B cell (primary cell): ENCODE measurements around the gene ZNF181. TPM values are rescaled to one million over a fixed set of nuclear protein-coding genes. Genes with fewer than 3 reads are reported as not detected.

ENCODE experiments used
- ATAC-seq: fragments of 200-7000 bp; cut with Tn5 transposase; one replicate; pipeline ENCODE4 v1.10.0; 2021; ENCODE audit warnings: low read depth, mild to moderate bottlenecking, moderate number of reproducible peaks, moderate library complexity
- CTCF ChIA-PET: fragments of 350-600 bp; sonication (Branson Sonifier 250); formaldehyde crosslinking; loops from one replicate; lab custom pipeline; 2021; ENCODE audit warnings: antibody characterized with exemption, inconsistent platforms; lab: Charles Lee
- POLR2A ChIA-PET: fragments of 350-600 bp; sonication (Branson Sonifier 250); formaldehyde crosslinking; loops from one replicate; lab custom pipeline; 2021; ENCODE audit warnings: antibody characterized with exemption; lab: Charles Lee
- DNase-seq: peaks from one replicate; pipeline ENCODE4 v3.0.0; 2013
- H2AFZ ChIP-seq: 2 replicates; pipeline ENCODE4 v1.6.1; 2012; ENCODE audit warnings: mild to moderate bottlenecking, low read depth, low read length; ENCODE audit not compliant: insufficient read depth, poor library complexity, severe bottlenecking
- H3K27ac ChIP-seq, 2 donors: 1 replicate in 1 of 2; 2 replicates in 1 of 2; pipeline ENCODE4 v1.5.1; 2012 to 2013; ENCODE audit warnings: low read length in 2 of 2, mild to moderate bottlenecking in 2 of 2, moderate library complexity in 1 of 2
- H3K27me3 ChIP-seq, 4 experiments: fragments of 200-600 bp in 1 of 4; sonication (generic) in 1 of 4; replicated peaks in 1 of 4; 1 replicate in 2 of 4; 2 replicates in 2 of 4; pipeline versions ENCODE4 v1.6.1 to v1.7.0; 2013 to 2016; ENCODE audit warnings: low read length in 3 of 4, mild to moderate bottlenecking in 2 of 4, mixed read lengths in 1 of 4, moderate library complexity in 1 of 4; ENCODE audit not compliant: insufficient read depth in 4 of 4, control insufficient read depth in 3 of 4; ENCODE audit errors: control extremely low read depth in 1 of 4
- H3K36me3 ChIP-seq, 2 experiments: replicated peaks in 1 of 2; 1 replicate in 1 of 2; 2 replicates in 1 of 2; pipeline versions ENCODE4 v1.6.1 to v1.7.1; 2013; ENCODE audit warnings: low read length in 1 of 2; ENCODE audit not compliant: insufficient read depth in 2 of 2, control insufficient read depth in 1 of 2; ENCODE audit errors: control extremely low read depth in 1 of 2, extremely low read depth in 1 of 2
- H3K4me1 ChIP-seq, 2 donors: fragments of 200-600 bp in 1 of 2; sonication (generic) in 1 of 2; 1 replicate in 1 of 2; 2 replicates in 1 of 2; pipeline versions ENCODE4 v1.5.1 to v1.6.1; 2013 to 2017; ENCODE audit warnings: low read length in 2 of 2; ENCODE audit not compliant: control insufficient read depth in 2 of 2, insufficient read depth in 2 of 2
- H3K4me2 ChIP-seq: replicated peaks from 2 replicates; pipeline ENCODE3; 2012; ENCODE audit warnings: mild to moderate bottlenecking, low read depth, low read length; ENCODE audit not compliant: poor library complexity, severe bottlenecking
- H3K4me3 ChIP-seq, 5 experiments: fragments of 200-600 bp in 1 of 5; sonication (generic) in 1 of 5; 1 replicate in 3 of 5; 2 replicates in 2 of 5; pipeline versions ENCODE4 v1.5.1 to v1.7.0; 2011 to 2016; ENCODE audit warnings: low read length in 4 of 5, mild to moderate bottlenecking in 4 of 5, low read depth in 2 of 5, control low read depth in 1 of 5, moderate library complexity in 1 of 5; ENCODE audit not compliant: insufficient read depth in 1 of 5; ENCODE audit errors: control extremely low read depth in 1 of 5, extremely low read depth in 1 of 5
- H3K79me2 ChIP-seq: fragments of 200-600 bp; sonication (generic); one replicate; pipeline ENCODE4 v1.6.0; 2016; ENCODE audit warnings: low read length; ENCODE audit not compliant: control insufficient read depth, insufficient read depth
- H3K9ac ChIP-seq: fragments of 200-600 bp; sonication (generic); 2 replicates; pipeline ENCODE4 v1.6.1; 2017; ENCODE audit warnings: mild to moderate bottlenecking, low read length, moderate library complexity
- H3K9me3 ChIP-seq, 3 donors: one replicate each; pipeline versions ENCODE4 v1.6.1 to v1.7.1; 2013; ENCODE audit warnings: low read length in 2 of 3; ENCODE audit not compliant: control insufficient read depth in 2 of 3, insufficient read depth in 1 of 3; ENCODE audit errors: control extremely low read depth in 1 of 3
- H4K20me1 ChIP-seq: 2 replicates; pipeline ENCODE4 v1.6.0; 2012; ENCODE audit warnings: mild to moderate bottlenecking, low read length; ENCODE audit not compliant: insufficient read depth, control insufficient read depth, poor library complexity, severe bottlenecking
- H3K27ac Mint-ChIP-seq: one replicate; pipeline ENCODE4 v1.8.0; 2021; ENCODE audit warnings: mixed read lengths
- H3K27me3 Mint-ChIP-seq: one replicate; pipeline ENCODE4 v1.8.0; 2021; ENCODE audit warnings: mixed read lengths
- H3K4me1 Mint-ChIP-seq: one replicate; pipeline ENCODE4 v1.8.0; 2021; ENCODE audit warnings: mixed read lengths
- H3K4me3 Mint-ChIP-seq: one replicate; pipeline ENCODE4 v1.8.0; 2021; ENCODE audit warnings: mixed read lengths
- H3K9me3 Mint-ChIP-seq: one replicate; pipeline ENCODE4 v1.8.0; 2022; ENCODE audit warnings: mixed read lengths; ENCODE audit not compliant: insufficient read depth
- EZH2 ChIP-seq: IDR thresholded peaks from 2 replicates; pipeline ENCODE4 v1.6.1; 2012; ENCODE audit warnings: borderline replicate concordance, low read depth, mild to moderate bottlenecking, moderate library complexity, low read length; ENCODE audit not compliant: insufficient read depth, poor library complexity, severe bottlenecking
- WGBS: methylation state at CpG from one replicate; pipeline ENCODE4 v1.1.5; 2013; ENCODE audit warnings: missing lambda C conversion rate; ENCODE audit not compliant: insufficient coverage; 5-methylcytosine and 5-hydroxymethylcytosine counted together
- intact Hi-C: fragments of 100-400 bp; cut with micrococcal nuclease; formaldehyde crosslinking; loops from one replicate; pipeline ENCODE4 v1.10.0; 2022
- polyA plus RNA-seq: library from polyadenylated mRNA; depleted of rRNA; stranded (reverse); fragments of >200 nt; gene quantifications from 2 replicates; pipeline ENCODE4 v1.2.3, GENCODE V29; 2012
- total RNA-seq, 2 donors: library from RNA; stranded (reverse); fragments of 120-200 nt in 1 of 2; gene quantifications; 1 replicate in 1 of 2; 2 replicates in 1 of 2; pipeline versions ENCODE4 v1.2.3 to v1.2.4, GENCODE V29; 2013 to 2022
- TF ChIP-seq, protein P1 (sequence below): fragments of 200-600 bp; IDR thresholded peaks from one replicate; pipeline ENCODE4 v1.8.0; 2022; ENCODE audit warnings: antibody characterized with exemption, mild to moderate bottlenecking

ZNF181 gene
- total and polyA plus RNA-seq, 2 donors (not counting 1 experiment from before 2014, with no cell fraction given), result 11.7 to 13.8 TPM

DNA sequence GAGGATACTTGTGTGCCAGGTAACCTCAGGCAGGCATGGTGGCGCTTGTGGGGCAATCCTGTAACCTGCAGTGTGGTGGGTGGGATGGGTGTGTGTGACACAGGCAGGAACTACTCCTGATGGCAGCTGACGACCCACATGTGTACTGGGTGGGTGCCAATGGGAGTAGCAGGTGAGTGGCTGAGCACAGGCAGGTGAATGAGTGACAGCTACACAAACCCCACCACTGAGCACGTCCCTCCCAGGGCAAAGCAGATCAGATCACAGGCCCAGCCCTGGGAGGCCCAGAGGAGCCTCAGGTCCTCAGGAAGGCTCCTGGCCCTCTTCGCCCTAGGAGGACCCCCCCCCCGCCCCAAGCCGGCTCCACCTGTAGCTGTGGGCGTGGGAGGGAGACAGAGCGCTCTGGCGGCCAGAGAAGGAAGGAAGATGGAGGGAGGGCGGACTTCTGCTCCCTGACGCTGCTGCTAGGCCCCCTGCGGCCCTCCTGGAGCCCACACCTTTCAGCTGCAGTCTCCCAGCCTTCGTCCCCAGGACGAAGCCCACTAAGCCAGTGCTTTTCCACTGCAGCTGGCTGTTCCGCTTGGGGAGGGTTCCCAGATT is 1.3 kb upstream of the ZNF181 start:
- WGBS, result 31% methylated on average over 11 of the region's 15 CpGs
- H4K20me1 ChIP-seq, result no peaks in the 10 kb centered on the region
- intact Hi-C loops, result loop anchor here (1.0 to 10.0 kb wide), 3 partner anchors 41 to 1952 kb away; partner anchors contain the start of genes GRAMD1A, ZNF567 and ZNF599
- TF ChIP-seq EZH2, result no peak
- TF ChIP-seq, protein P1, sequence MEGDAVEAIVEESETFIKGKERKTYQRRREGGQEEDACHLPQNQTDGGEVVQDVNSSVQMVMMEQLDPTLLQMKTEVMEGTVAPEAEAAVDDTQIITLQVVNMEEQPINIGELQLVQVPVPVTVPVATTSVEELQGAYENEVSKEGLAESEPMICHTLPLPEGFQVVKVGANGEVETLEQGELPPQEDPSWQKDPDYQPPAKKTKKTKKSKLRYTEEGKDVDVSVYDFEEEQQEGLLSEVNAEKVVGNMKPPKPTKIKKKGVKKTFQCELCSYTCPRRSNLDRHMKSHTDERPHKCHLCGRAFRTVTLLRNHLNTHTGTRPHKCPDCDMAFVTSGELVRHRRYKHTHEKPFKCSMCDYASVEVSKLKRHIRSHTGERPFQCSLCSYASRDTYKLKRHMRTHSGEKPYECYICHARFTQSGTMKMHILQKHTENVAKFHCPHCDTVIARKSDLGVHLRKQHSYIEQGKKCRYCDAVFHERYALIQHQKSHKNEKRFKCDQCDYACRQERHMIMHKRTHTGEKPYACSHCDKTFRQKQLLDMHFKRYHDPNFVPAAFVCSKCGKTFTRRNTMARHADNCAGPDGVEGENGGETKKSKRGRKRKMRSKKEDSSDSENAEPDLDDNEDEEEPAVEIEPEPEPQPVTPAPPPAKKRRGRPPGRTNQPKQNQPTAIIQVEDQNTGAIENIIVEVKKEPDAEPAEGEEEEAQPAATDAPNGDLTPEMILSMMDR, result no peak
- no peaks in the 10 kb centered on the region for H3K9me3 Mint-ChIP-seq
- peak overlapping the region; percentile 74 for H3K4me3 Mint-ChIP-seq
- H3K9ac ChIP-seq, result peak overlapping the region; percentile 78
- no peaks in the 10 kb centered on the region for H3K9me3 ChIP-seq
- POLR2A ChIA-PET, result no interaction called here
- H3K4me1 Mint-ChIP-seq, result peaks cover 25% of the 10 kb centered on the region
- ATAC-seq, result no peak
- peaks cover 0 to 8% of the 10 kb centered on the region in 2 experiments for H3K36me3 ChIP-seq
- CTCF ChIA-PET, result no interaction called here
- H3K27me3 Mint-ChIP-seq, result peaks cover 5% of the 10 kb centered on the region
- peak overlapping the region; percentile 63 for H3K27ac Mint-ChIP-seq
- H3K4me2 ChIP-seq, result peak overlapping the region; percentile 72
- peak; percentile 19 for DNase-seq
- H3K79me2 ChIP-seq, result peaks cover 12% of the 10 kb centered on the region
- peak overlapping the region in 1 of 2 donors; percentile 73 for H3K27ac ChIP-seq
- H3K4me3 ChIP-seq, result peak overlapping the region in 4 of 5 experiments; percentile 65 to 83 (median 73)
- H3K27me3 ChIP-seq, result peaks cover 0 to 3% (median 0%) of the 10 kb centered on the region in 4 experiments
- H2AFZ ChIP-seq, result peak overlapping the region; percentile 84
- peaks cover 15 to 25% of the 10 kb centered on the region in 2 donors for H3K4me1 ChIP-seq

DNA sequence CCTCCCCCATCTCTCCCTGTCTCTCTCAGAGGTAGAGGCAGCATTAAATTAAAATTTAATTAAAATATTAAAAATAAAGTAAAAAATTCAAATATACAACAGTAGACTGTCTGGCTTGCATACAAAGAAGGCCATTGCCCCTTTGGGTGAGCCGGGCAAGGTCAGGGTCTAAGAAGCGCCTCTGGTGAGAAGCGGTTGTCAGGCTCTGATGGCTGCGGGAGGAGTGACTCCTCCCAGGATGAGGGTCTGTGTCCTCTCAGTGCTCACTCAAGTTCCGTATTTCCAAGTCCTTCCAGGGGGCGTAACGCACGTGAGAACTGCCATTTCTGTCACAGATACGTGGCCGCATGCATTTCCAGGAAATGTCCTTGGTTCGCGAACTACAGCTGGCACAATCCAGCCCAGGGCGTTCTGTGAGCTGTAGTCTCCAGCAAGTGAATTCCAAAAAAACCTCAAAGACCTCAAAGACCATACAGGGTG is 737 bp upstream of the ZNF181 start:
- peaks cover 15 to 25% of the 10 kb centered on the region in 2 donors for H3K4me1 ChIP-seq
- peak overlapping the region; percentile 72 for H3K4me2 ChIP-seq
- peak overlapping the region; percentile 96 for H3K27ac Mint-ChIP-seq
- TF ChIP-seq, protein P1, result no peak
- TF ChIP-seq EZH2, result no peak
- peak overlapping the region; percentile 65 to 87 (median 80) for H3K4me3 ChIP-seq
- H3K27me3 Mint-ChIP-seq, result no peaks in the 10 kb centered on the region
- H4K20me1 ChIP-seq, result no peaks in the 10 kb centered on the region
- H3K79me2 ChIP-seq, result peaks cover 12% of the 10 kb centered on the region
- H3K9me3 Mint-ChIP-seq, result no peaks in the 10 kb centered on the region
- H3K27ac ChIP-seq, result peak overlapping the region; percentile 73 to 91
- H3K4me3 Mint-ChIP-seq, result peak overlapping the region; percentile 97
- H3K9ac ChIP-seq, result peak overlapping the region; percentile 78
- intact Hi-C loops, result loop anchor here (1.0 to 10.0 kb wide), 3 partner anchors 40 to 1951 kb away; partner anchors contain the start of genes GRAMD1A, ZNF567 and ZNF599
- DNase-seq, result no peak
- H3K9me3 ChIP-seq, result no peaks in the 10 kb centered on the region
- H3K4me1 Mint-ChIP-seq, result peaks cover 25% of the 10 kb centered on the region
- H3K27me3 ChIP-seq, result no peaks in the 10 kb centered on the region
- H3K36me3 ChIP-seq, result peaks cover 0 to 11% of the 10 kb centered on the region in 2 experiments
- WGBS, result 2% methylated on average over 11 of the region's 13 CpGs
- ChIA-PET CTCF (interaction anchor here (1.1 kb wide), 1 partner anchor 56 kb away, joined by 4 read pairs; the partner anchor contains the start of genes SCGB2B2 and ZNF302), POLR2A (no interaction called here)
- ATAC-seq, result peak; percentile 13
- H2AFZ ChIP-seq, result peak overlapping the region; percentile 84
